Measurements from ENCODE around the gene GRM2. TPM values are rescaled to one million over a fixed set of nuclear protein-coding genes. Genes with fewer than 3 reads are reported as not detected.

Gene GRM2
- total and polyA plus RNA-seq, 2 experiments from 2014 or later = 0.27 TPM; not detected in 1

DNA sequence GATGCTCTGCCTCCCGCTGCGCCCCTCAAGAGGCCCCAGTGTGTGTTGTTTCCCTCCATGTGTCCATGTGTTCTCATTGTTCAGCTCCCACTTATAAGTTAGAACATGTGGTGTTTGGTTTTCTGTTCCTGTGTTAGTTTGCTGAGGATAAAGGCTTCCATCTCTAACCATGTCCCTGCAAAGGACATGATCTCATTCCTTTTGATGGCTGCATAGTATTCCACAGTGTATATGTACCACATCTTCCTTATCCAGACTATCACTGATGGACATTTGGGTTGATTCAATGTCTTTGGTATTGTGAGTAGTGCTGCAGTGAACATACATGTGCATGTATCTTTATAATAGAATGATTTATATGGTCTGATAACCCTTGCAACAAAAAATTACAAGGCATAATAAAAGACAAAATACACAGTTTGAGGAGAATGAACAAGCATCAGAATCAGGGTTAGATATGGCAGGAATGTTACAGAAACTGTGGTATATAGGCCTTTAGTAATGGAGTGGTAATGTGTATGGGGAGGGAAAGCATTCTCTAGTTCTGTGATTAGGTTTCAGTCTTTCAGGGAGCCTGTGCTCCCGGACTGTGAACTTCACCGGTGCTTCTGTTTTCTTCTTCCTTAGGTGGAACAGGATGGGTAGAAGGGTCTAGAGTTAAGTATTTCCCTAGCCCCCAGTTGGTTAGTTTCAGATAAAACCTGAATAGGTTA lies 27.1 kb downstream of the GRM2 start:
- no peaks in the 10 kb centered on the region for H3K79me2 ChIP-seq
- no peak overlapping the region for H3K27ac ChIP-seq
- no peak overlapping the region for H3K4me3 ChIP-seq
- H3K27me3 ChIP-seq = peaks cover 9% of the 10 kb centered on the region
- no peak overlapping the region for H2AFZ ChIP-seq
- no peaks in the 10 kb centered on the region for H3K9me2 ChIP-seq (replicated peaks; ENCODE audit: insufficient read depth)
- H3K36me3 ChIP-seq (replicated peaks; ENCODE audit: insufficient read depth, low read depth) = no peaks in the 10 kb centered on the region
- no peaks in the 10 kb centered on the region for H3K4me1 ChIP-seq (ENCODE audit: insufficient read depth)
- no peak for DNase-seq (ENCODE audit: low spot score)
- H4K20me1 ChIP-seq (ENCODE audit: insufficient read depth, poor library complexity, severe bottlenecking) = no peaks in the 10 kb centered on the region
- WGBS (ENCODE audit: low lambda C conversion rate, missing lambda C conversion rate) = 79% methylated on average over 4 of the region's 4 CpGs
- no peaks in the 10 kb centered on the region for H3K9me3 ChIP-seq (ENCODE audit: low read depth)
- no peak for TF ChIP-seq EZH2 (IDR thresholded peaks at IDR 0.05; ENCODE audit: borderline replicate concordance)
- TF ChIP-seq CTCF (IDR thresholded peaks at IDR 0.05; ENCODE audit: poor library complexity) = no peak
- TF ChIP-seq EZH2phosphoT487 (IDR thresholded peaks at IDR 0.05; ENCODE audit: low read depth, severe bottlenecking, unreplicated experiment) = no peak
- H3K4me2 ChIP-seq = no peak overlapping the region

- Histone ChIP-seq H3K27ac (no peak overlapping the region), H3K79me2 (no peaks in the 10 kb centered on the region), H3K9me2 (replicated peaks; ENCODE audit: insufficient read depth) (no peaks in the 10 kb centered on the region), H3K4me3 (no peak overlapping the region), H3K27me3 (peaks cover 15% of the 10 kb centered on the region), H4K20me1 (ENCODE audit: insufficient read depth, poor library complexity, severe bottlenecking) (no peaks in the 10 kb centered on the region), H3K36me3 (replicated peaks; ENCODE audit: insufficient read depth, low read depth) (no peaks in the 10 kb centered on the region), H3K9me3 (ENCODE audit: low read depth) (no peaks in the 10 kb centered on the region), H3K4me2 (no peak overlapping the region), H3K4me1 (ENCODE audit: insufficient read depth) (no peaks in the 10 kb centered on the region), H2AFZ (no peak overlapping the region)
- DNase-seq (ENCODE audit: low spot score) = no peak
- 19% methylated on average over 3 of the region's 3 CpGs for WGBS (ENCODE audit: low lambda C conversion rate, missing lambda C conversion rate)
- no peak for TF ChIP-seq EZH2 (IDR thresholded peaks at IDR 0.05; ENCODE audit: borderline replicate concordance)
- no peak for TF ChIP-seq CTCF (IDR thresholded peaks at IDR 0.05; ENCODE audit: poor library complexity)
- no peak for TF ChIP-seq EZH2phosphoT487 (IDR thresholded peaks at IDR 0.05; ENCODE audit: low read depth, severe bottlenecking, unreplicated experiment)
These were observed 27.7 kb downstream of the GRM2 start for GRCh38 chr3:51734572-51734907.

- no peak for TF ChIP-seq CTCF (IDR thresholded peaks at IDR 0.05; ENCODE audit: poor library complexity)
- TF ChIP-seq EZH2phosphoT487 (IDR thresholded peaks at IDR 0.05; ENCODE audit: low read depth, severe bottlenecking, unreplicated experiment) = no peak
- no peak for TF ChIP-seq EZH2 (IDR thresholded peaks at IDR 0.05; ENCODE audit: borderline replicate concordance)
- H3K79me2 ChIP-seq = no peaks in the 10 kb centered on the region
- H3K9me3 ChIP-seq (ENCODE audit: low read depth) = no peaks in the 10 kb centered on the region
- H3K36me3 ChIP-seq (replicated peaks; ENCODE audit: insufficient read depth, low read depth) = no peaks in the 10 kb centered on the region
- H3K27ac ChIP-seq = no peak overlapping the region
- whole genome bisulfite sequencing (ENCODE audit: low lambda C conversion rate, missing lambda C conversion rate) = 73% methylated on average over 3 of the region's 3 CpGs
- no peaks in the 10 kb centered on the region for H3K4me1 ChIP-seq (ENCODE audit: insufficient read depth)
- no peak overlapping the region for H3K4me3 ChIP-seq
- no peaks in the 10 kb centered on the region for H3K9me2 ChIP-seq (replicated peaks; ENCODE audit: insufficient read depth)
- H2AFZ ChIP-seq = no peak overlapping the region
- no peak for DNase-seq (ENCODE audit: low spot score)
- no peaks in the 10 kb centered on the region for H4K20me1 ChIP-seq (ENCODE audit: insufficient read depth, poor library complexity, severe bottlenecking)
- peaks cover 16% of the 10 kb centered on the region for H3K27me3 ChIP-seq
- H3K4me2 ChIP-seq = no peak overlapping the region
These were observed 28.2 kb downstream of the GRM2 start for GRCh38 chr3:51735039-51735438.

Measured in hepatocyte (in vitro differentiated cells).